ENCODE measurements around the gene FGF14.

The FGF14 gene

GRCh38 chr13:101757446-101758039 lies 644.3 kb downstream of the FGF14 start:
- Histone ChIP-seq H3K4me3 (ENCODE audit: low read depth in 1 of 5, low read length in 5 of 5) (no peak overlapping the region), H3K27me3 (ENCODE audit: control insufficient read depth in 5 of 5, insufficient read depth in 4 of 5, low read length in 5 of 5) (no peaks in the 10 kb centered on the region), H3K27ac (ENCODE audit: low read depth, low read length) (no peak overlapping the region), H3K9me3 (ENCODE audit: control insufficient read depth in 5 of 5, low read length in 5 of 5) (no peaks in the 10 kb centered on the region), H3K4me1 (ENCODE audit: control insufficient read depth in 5 of 5, insufficient read depth in 5 of 5, low read length in 5 of 5) (no peaks in the 10 kb centered on the region), H3K9ac (ENCODE audit: low read length in 5 of 5) (no peak overlapping the region), H3K36me3 (ENCODE audit: control insufficient read depth in 5 of 5, insufficient read depth in 5 of 5, low read length in 5 of 5) (no peaks in the 10 kb centered on the region)

- H3K27ac ChIP-seq (ENCODE audit: low read depth, low read length) = no peak overlapping the region
- H3K27me3 ChIP-seq (ENCODE audit: control insufficient read depth in 5 of 5, insufficient read depth in 4 of 5, low read length in 5 of 5) = no peaks in the 10 kb centered on the region
- no peak overlapping the region for H3K4me3 ChIP-seq (ENCODE audit: low read depth in 1 of 5, low read length in 5 of 5)
- H3K36me3 ChIP-seq (ENCODE audit: control insufficient read depth in 5 of 5, insufficient read depth in 5 of 5, low read length in 5 of 5) = no peaks in the 10 kb centered on the region
- no peaks in the 10 kb centered on the region for H3K9me3 ChIP-seq (ENCODE audit: control insufficient read depth in 5 of 5, low read length in 5 of 5)
- H3K9ac ChIP-seq (ENCODE audit: low read length in 5 of 5) = no peak overlapping the region
- peaks cover 0 to 5% (median 0%) of the 10 kb centered on the region in 5 donors for H3K4me1 ChIP-seq (ENCODE audit: control insufficient read depth in 5 of 5, insufficient read depth in 5 of 5, low read length in 5 of 5)
Observed at GRCh38 chr13:101755228-101755887, 646.5 kb downstream of the FGF14 start.

GRCh38 chr13:101752432-101752831 lies 649.4 kb downstream of the FGF14 start:
- Histone ChIP-seq H3K9ac (ENCODE audit: low read length in 5 of 5) (no peak overlapping the region), H3K27ac (ENCODE audit: low read depth, low read length) (no peak overlapping the region), H3K4me3 (ENCODE audit: low read depth in 1 of 5, low read length in 5 of 5) (no peak overlapping the region), H3K36me3 (ENCODE audit: control insufficient read depth in 5 of 5, insufficient read depth in 5 of 5, low read length in 5 of 5) (no peaks in the 10 kb centered on the region), H3K27me3 (ENCODE audit: control insufficient read depth in 5 of 5, insufficient read depth in 4 of 5, low read length in 5 of 5) (no peaks in the 10 kb centered on the region), H3K4me1 (ENCODE audit: control insufficient read depth in 5 of 5, insufficient read depth in 5 of 5, low read length in 5 of 5) (peaks cover 0 to 5% (median 0%) of the 10 kb centered on the region in 5 donors), H3K9me3 (ENCODE audit: control insufficient read depth in 5 of 5, low read length in 5 of 5) (no peaks in the 10 kb centered on the region)

- H3K4me1 ChIP-seq (ENCODE audit: control insufficient read depth in 5 of 5, insufficient read depth in 5 of 5, low read length in 5 of 5) = peaks cover 0 to 5% (median 0%) of the 10 kb centered on the region in 5 donors
- H3K9ac ChIP-seq (ENCODE audit: low read length in 5 of 5) = no peak overlapping the region
- H3K4me3 ChIP-seq (ENCODE audit: low read depth in 1 of 5, low read length in 5 of 5) = no peak overlapping the region
- no peaks in the 10 kb centered on the region for H3K36me3 ChIP-seq (ENCODE audit: control insufficient read depth in 5 of 5, insufficient read depth in 5 of 5, low read length in 5 of 5)
- no peaks in the 10 kb centered on the region for H3K9me3 ChIP-seq (ENCODE audit: control insufficient read depth in 5 of 5, low read length in 5 of 5)
- no peak overlapping the region for H3K27ac ChIP-seq (ENCODE audit: low read depth, low read length)
- no peaks in the 10 kb centered on the region for H3K27me3 ChIP-seq (ENCODE audit: control insufficient read depth in 5 of 5, insufficient read depth in 4 of 5, low read length in 5 of 5)
Observed at GRCh38 chr13:101751488-101751887, 650.4 kb downstream of the FGF14 start.

- Histone ChIP-seq H3K27ac (ENCODE audit: low read depth, low read length) (no peak overlapping the region), H3K4me1 (ENCODE audit: control insufficient read depth in 5 of 5, insufficient read depth in 5 of 5, low read length in 5 of 5) (peaks cover 0 to 5% (median 0%) of the 10 kb centered on the region in 5 donors), H3K9ac (ENCODE audit: low read length in 5 of 5) (no peak overlapping the region), H3K36me3 (ENCODE audit: control insufficient read depth in 5 of 5, insufficient read depth in 5 of 5, low read length in 5 of 5) (no peaks in the 10 kb centered on the region), H3K27me3 (ENCODE audit: control insufficient read depth in 5 of 5, insufficient read depth in 4 of 5, low read length in 5 of 5) (no peaks in the 10 kb centered on the region), H3K4me3 (ENCODE audit: low read depth in 1 of 5, low read length in 5 of 5) (no peak overlapping the region), H3K9me3 (ENCODE audit: control insufficient read depth in 5 of 5, low read length in 5 of 5) (no peaks in the 10 kb centered on the region)
Observed at GRCh38 chr13:101749584-101749983, 652.3 kb downstream of the FGF14 start.

- Histone ChIP-seq H3K9me3 (ENCODE audit: control insufficient read depth in 5 of 5, low read length in 5 of 5) (no peaks in the 10 kb centered on the region), H3K4me1 (ENCODE audit: control insufficient read depth in 5 of 5, insufficient read depth in 5 of 5, low read length in 5 of 5) (peaks cover 0 to 5% (median 0%) of the 10 kb centered on the region in 5 donors), H3K27me3 (ENCODE audit: control insufficient read depth in 5 of 5, insufficient read depth in 4 of 5, low read length in 5 of 5) (no peaks in the 10 kb centered on the region), H3K4me3 (ENCODE audit: low read depth in 1 of 5, low read length in 5 of 5) (no peak overlapping the region), H3K27ac (ENCODE audit: low read depth, low read length) (no peak overlapping the region), H3K9ac (ENCODE audit: low read length in 5 of 5) (no peak overlapping the region), H3K36me3 (ENCODE audit: control insufficient read depth in 5 of 5, insufficient read depth in 5 of 5, low read length in 5 of 5) (no peaks in the 10 kb centered on the region)
Observed at GRCh38 chr13:101747039-101747438, 654.8 kb downstream of the FGF14 start.

GRCh38 chr13:101746513-101746912 lies 655.3 kb downstream of the FGF14 start:
- no peaks in the 10 kb centered on the region for H3K27me3 ChIP-seq (ENCODE audit: control insufficient read depth in 5 of 5, insufficient read depth in 4 of 5, low read length in 5 of 5)
- H3K4me3 ChIP-seq (ENCODE audit: low read depth in 1 of 5, low read length in 5 of 5) = no peak overlapping the region

GRCh38 chr13:101739382-101740178 lies 662.3 kb downstream of the FGF14 start:
- Histone ChIP-seq H3K27ac (ENCODE audit: low read depth, low read length) (no peak overlapping the region), H3K9me3 (ENCODE audit: control insufficient read depth in 5 of 5, low read length in 5 of 5) (no peaks in the 10 kb centered on the region), H3K36me3 (ENCODE audit: control insufficient read depth in 5 of 5, insufficient read depth in 5 of 5, low read length in 5 of 5) (no peaks in the 10 kb centered on the region), H3K27me3 (ENCODE audit: control insufficient read depth in 5 of 5, insufficient read depth in 4 of 5, low read length in 5 of 5) (no peaks in the 10 kb centered on the region), H3K4me1 (ENCODE audit: control insufficient read depth in 5 of 5, insufficient read depth in 5 of 5, low read length in 5 of 5) (no peaks in the 10 kb centered on the region), H3K4me3 (ENCODE audit: low read depth in 1 of 5, low read length in 5 of 5) (no peak overlapping the region), H3K9ac (ENCODE audit: low read length in 5 of 5) (no peak overlapping the region)

More at GRCh38 chr13:101746513-101746912, 655.3 kb downstream of the FGF14 start:
- Histone ChIP-seq H3K36me3 (ENCODE audit: control insufficient read depth in 5 of 5, insufficient read depth in 5 of 5, low read length in 5 of 5) (no peaks in the 10 kb centered on the region), H3K9ac (ENCODE audit: low read length in 5 of 5) (no peak overlapping the region), H3K9me3 (ENCODE audit: control insufficient read depth in 5 of 5, low read length in 5 of 5) (no peaks in the 10 kb centered on the region), H3K27ac (ENCODE audit: low read depth, low read length) (no peak overlapping the region), H3K4me1 (ENCODE audit: control insufficient read depth in 5 of 5, insufficient read depth in 5 of 5, low read length in 5 of 5) (peaks cover 0 to 2% (median 0%) of the 10 kb centered on the region in 5 donors)

GRCh38 chr13:101738336-101738735 lies 663.5 kb downstream of the FGF14 start:
- Histone ChIP-seq H3K9me3 (ENCODE audit: control insufficient read depth in 5 of 5, low read length in 5 of 5) (no peaks in the 10 kb centered on the region), H3K27me3 (ENCODE audit: control insufficient read depth in 5 of 5, insufficient read depth in 4 of 5, low read length in 5 of 5) (no peaks in the 10 kb centered on the region), H3K4me1 (ENCODE audit: control insufficient read depth in 5 of 5, insufficient read depth in 5 of 5, low read length in 5 of 5) (no peaks in the 10 kb centered on the region), H3K9ac (ENCODE audit: low read length in 5 of 5) (no peak overlapping the region), H3K4me3 (ENCODE audit: low read depth in 1 of 5, low read length in 5 of 5) (no peak overlapping the region), H3K36me3 (ENCODE audit: control insufficient read depth in 5 of 5, insufficient read depth in 5 of 5, low read length in 5 of 5) (no peaks in the 10 kb centered on the region), H3K27ac (ENCODE audit: low read depth, low read length) (no peak overlapping the region)

- no peaks in the 10 kb centered on the region for H3K27me3 ChIP-seq (ENCODE audit: control insufficient read depth in 5 of 5, insufficient read depth in 4 of 5, low read length in 5 of 5)
- H3K4me3 ChIP-seq (ENCODE audit: low read depth in 1 of 5, low read length in 5 of 5) = no peak overlapping the region
- no peaks in the 10 kb centered on the region for H3K36me3 ChIP-seq (ENCODE audit: control insufficient read depth in 5 of 5, insufficient read depth in 5 of 5, low read length in 5 of 5)
- H3K9me3 ChIP-seq (ENCODE audit: control insufficient read depth in 5 of 5, low read length in 5 of 5) = no peaks in the 10 kb centered on the region
- H3K27ac ChIP-seq (ENCODE audit: low read depth, low read length) = no peak overlapping the region
- no peak overlapping the region for H3K9ac ChIP-seq (ENCODE audit: low read length in 5 of 5)
- no peaks in the 10 kb centered on the region for H3K4me1 ChIP-seq (ENCODE audit: control insufficient read depth in 5 of 5, insufficient read depth in 5 of 5, low read length in 5 of 5)
Observed at GRCh38 chr13:101736566-101736965, 665.3 kb downstream of the FGF14 start.
